Activated CD8-positive, alpha-beta memory T cell treated with anti-CD3 and anti-CD28 coated beads, Interleukin-2, amount 50 U/mL, for 4 hours (primary cell): Measurements from ENCODE around the gene ISLR.
"Not testable (repeated sequence)": the region's sequence is repeated elsewhere in the genome, so short reads cannot be mapped to it uniquely, and the experiment has no call there.

Source experiments
- DNase-seq: peaks from one replicate; pipeline ENCODE4 v3.0.0-alpha.2; 2020

Gene ISLR

DNA sequence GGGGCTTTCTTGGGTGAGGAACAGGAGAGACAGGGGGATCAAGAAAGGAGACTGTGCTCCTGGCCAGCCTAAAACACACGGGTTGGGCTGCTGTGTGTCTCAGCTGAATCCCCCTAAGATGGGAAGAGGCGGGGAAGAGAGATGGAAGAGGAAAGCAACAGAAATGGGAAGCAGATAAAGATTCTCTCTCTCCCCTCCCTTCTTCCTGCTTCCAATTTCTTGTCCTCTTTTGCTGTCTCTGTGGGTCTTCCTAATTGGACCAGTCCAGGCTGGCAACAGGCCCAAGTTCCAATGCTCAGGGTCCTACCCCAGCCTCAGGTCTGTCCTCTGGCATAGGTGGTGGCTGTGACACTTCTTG, 36.0 kb upstream of the ISLR start:
- no peak for DNase-seq

DNA sequence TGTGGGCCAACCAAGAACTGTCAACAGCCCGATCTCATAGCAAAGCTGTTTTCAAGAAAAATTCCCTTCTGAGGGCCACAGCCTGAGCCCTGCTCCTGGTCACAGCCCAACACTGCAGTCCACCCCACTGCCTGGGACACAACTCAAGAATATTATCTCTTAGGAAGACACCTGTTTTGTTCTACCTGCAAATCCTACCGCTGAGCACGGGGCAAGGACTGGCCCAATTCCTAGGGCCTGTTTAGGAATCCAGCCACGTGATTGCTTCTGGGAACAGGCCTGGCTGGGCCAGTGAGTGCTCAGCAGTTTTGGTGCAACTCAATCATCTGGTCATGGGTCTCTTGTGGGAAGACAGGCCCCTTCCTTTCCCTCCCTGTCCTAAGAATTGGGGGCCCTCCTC, 34.9 kb upstream of the ISLR start:
- no peak for DNase-seq

DNA sequence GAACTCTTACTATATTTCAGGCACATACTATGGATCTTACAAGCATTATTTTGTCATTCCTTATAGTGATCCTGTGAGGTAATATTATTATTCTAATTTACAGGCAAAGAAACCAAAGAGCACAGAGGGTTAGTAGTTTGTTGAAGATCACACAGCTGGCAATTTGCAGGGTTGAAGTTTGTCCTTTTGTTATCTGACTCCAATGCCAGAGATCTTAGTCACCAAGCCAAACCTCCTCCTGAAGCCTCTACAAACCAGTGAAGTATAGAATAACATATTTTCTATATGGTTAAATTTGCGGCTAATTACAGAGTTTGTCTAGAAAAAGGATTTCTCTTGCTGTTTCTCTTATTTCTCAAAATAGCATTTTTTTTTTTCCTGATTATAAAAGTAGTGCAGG, 31.9 kb upstream of the ISLR start:
- no peak for DNase-seq

DNA sequence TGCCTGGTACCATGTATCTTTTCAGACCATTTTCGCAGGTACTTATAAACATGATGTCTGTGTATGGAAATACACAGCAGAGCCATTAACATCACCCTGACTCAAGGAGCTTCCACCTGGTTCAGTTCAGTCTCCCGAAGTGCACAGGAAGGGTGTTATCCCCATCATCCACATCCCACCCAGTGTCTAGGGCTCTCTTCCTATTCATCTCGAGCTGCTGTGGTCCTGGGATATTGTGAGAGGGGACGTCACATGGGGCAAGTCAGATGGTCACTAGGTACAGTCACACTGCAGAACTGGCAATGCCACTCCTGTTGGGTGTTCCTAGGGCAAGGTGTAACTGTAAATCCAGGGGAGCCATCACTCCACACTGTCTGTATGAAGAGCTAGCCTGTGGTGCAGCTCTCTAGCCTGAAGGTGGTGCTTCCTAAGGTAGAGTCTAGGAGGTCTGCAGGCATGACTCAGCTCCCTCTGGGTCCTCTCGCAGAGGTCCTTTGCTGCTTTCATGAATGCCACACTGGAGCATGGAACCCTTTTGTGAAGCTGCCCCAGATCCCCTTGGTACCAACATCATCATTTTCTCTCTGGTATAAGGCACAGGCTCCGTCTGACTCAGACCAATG, 29.2 kb upstream of the ISLR start:
- DNase-seq = no peak

DNA sequence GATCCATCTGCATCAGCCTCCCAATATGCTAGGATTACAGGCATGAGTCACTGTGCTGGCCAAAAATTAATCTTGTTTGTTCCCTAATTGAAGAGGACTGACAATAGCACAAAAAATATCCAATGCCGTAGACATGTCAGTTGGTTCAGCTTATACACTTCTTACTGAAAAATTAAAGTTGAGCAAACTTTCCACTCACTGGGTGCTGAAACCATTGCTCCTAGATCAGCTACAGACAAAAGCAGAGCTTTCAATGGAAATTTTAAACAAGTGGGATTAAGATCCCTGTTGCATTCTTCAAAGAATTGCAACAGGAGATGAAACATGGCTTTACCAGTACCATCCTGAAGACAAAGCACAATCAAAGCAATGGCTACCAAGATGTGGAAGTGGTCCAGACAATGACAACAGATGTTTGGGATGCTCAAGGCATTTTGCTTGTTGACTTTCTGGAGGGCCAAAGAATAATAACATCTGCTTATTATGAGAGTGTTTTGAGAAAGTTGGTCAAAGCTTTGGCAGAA, 27.2 kb upstream of the ISLR start:
- DNase-seq = no peak

DNA sequence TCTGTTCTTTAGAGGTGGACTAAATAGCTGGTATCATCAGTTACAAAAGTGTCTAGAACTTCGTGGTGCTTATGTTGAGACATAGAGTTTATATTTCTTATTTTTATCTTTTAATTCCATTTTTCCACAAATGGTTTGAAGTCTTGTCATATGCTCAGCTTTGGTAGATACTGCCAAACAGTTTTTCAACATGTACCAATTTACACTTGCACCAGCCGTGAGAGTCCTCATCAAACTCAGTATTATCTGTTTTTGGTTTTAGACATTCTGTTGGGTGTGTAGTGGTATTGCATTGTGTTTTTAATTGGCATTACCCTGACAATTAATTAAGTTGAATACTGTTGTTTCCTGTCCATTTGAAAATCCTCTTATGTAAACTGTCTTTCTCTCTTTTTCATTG, 26.5 kb upstream of the ISLR start:
- no peak for DNase-seq

DNA sequence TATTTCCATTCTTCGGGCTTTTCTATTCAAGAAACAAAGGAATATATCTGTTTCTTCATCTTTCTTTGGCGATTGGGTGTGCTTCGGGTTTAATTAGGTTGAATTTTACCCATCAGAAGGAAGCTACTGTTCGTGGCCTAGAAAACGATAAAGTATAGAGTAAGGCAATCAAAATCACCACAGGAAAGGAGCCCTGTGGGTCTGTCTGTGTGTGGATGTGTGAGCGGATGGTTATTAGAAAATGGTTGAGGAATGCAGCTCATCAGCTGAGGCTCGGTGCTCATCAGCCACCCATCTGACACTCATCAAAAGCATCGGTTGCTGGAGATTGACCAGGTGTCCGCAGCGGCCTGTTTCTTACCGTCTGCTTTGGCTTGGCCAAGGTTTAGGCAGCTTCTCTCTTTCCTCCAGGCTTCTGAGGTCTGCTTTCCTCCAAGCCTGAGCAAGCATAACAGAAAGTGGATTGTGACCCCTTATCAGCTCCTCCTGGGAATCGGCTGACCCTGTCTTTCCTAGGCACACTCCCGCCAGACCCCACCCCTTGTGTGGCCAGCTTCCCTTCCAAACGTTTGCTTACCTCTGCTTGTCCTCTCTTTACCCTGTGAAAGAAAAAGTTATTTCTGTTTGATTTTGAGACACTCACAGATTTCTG, 17.6 kb upstream of the ISLR start:
- no peak for DNase-seq

DNA sequence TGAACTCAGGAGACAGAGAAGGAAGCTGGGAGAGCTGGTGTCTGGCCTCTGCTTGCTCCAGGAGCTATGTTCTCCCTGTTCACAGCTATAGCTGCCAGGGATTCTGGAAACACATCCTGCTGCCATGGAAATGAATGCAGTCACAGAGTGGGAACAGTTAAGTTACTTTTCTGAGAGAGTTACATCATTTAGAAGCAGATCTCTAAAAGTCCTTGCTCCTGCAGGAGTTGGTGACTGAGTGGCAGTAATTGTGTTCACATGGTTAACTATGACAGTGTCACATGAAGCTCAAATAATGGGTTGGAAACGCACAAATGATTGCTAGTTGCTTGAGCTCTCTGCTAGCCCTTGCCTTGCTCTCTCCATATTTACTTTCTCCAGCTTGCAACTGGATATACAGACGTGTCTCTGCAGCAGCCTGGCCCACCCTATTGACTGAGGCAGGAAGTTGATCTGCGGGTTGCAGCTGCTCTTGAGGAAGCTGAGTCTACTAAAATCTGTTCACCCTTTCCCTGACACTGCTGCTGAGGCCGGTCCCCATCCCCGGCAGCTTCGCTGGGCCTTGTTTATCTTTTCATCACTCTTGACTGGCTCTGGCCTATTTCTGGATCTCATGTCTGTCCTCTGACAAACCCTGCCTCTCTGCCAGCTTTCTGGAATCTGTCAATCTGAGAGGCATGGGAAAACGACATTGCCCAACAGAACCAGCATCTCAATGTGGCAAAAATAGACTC, 16.7 kb upstream of the ISLR start:
- no peak for DNase-seq

DNA sequence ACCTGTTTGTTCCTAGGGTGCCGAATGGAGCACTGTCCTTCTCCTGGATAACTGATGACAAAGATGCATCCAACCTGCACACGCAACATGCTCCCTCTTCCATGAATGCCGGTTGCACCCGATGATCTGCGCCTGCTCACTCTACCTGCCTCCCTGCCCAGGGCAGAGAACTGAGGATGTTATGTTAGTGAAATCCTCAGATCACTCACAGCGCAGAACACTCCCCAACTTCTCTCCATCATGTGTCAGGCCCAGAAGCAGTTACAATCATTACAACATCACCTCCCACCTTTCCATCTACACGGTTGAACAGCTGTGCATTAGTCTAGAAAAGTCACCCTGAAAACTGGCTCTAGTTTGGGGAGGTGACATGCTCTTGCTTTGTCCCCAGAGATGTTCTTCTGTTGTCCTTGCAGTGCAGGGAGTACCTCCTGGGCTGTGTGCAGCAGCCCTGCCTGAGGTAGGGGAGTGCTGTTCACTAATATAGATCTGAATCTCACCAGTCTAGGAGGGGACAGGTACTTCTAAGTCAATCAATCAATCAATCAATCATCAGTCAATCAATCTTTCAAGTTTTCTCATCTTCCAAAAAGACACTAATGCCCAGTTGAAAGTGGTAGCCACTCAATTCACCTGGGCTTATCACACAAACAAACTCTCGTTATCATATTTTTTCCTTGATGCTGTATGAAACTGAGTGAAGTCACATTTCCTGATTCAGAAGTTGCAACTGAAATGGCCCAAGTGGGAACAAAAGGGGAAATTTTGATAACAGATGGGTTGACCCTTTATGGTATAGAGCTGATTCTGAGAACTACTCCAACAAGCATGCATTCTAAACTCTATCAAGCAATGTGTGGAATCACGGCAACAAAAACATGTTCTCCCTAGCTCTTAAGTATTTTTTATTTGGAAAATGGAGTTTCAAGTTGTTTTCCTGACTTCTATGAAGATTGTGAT, 15.4 kb upstream of the ISLR start:
- DNase-seq = no peak

DNA sequence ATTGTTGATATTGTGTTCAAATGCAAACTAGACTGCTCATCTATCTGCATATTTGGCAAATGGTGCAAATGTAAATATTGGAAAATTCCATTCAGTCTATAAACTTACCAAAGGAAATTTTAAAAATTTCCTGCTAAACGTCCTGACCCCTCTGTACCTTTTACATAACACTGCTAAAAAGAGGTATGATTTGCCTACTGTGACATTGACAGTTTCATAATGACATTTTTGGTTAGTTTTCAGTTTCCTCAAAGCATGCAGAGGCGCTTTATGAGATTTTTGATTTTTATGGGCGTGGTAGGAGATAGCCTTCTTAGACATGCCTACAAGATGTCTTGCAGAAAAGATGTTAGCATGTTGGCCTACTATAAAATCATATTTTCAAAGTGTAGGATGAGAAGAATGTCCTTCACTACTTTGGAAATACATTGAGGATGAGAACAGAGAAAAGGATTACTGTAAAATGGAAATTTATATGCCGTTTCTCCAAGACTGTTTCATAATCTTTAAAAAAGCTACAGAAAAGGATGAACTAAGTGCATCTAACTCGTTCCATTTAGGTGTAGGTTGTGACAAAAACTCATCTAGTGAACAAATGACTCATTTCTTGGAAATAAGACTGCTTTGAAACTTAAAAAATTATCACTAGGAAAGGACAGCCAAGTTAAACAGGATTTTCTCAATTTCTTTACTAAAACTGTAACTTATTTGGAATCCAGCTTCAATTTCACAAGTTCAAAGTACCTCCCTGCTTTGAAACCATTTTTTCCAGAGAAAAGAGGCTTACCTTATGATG, 14.5 kb upstream of the ISLR start:
- DNase-seq = no peak

DNA sequence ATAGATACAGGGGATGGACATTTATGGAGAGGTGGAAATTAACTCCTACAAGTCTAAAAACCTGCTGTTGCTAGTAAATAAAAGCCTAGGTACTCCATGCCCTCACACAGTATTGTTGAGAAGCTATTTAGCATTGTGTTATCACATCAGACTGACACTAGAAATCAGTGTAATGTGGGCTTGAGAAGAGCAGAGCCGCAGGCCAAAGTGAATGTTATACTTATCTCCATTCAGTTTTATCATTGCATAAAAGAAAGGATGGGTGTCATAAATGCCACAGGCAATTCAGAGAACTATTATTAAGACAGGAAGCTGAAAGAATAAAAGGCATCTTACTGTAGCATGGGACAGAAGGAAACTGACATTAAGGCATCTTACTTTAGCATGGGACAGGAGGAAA, 13.7 kb upstream of the ISLR start:
- DNase-seq = no peak

DNA sequence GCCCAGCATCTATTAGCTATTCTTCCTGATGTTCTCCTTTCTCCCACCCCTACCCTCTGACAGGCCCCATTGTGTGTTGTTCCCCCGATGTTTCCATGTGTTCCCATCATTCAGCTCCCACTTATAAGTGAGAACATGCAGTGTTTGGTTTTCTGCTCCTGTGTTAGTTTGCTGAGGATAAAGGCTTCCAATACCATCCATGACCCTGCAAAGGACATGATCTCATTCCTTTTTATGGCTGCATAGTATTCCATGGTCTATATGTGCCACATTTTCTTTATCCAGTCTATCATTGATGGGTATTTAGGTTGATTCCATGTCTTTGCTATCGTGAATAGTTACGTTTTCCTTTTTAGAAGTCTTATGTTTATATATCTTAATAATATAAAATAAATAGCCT, 13.1 kb upstream of the ISLR start:
- not testable (repeated sequence) for DNase-seq

DNA sequence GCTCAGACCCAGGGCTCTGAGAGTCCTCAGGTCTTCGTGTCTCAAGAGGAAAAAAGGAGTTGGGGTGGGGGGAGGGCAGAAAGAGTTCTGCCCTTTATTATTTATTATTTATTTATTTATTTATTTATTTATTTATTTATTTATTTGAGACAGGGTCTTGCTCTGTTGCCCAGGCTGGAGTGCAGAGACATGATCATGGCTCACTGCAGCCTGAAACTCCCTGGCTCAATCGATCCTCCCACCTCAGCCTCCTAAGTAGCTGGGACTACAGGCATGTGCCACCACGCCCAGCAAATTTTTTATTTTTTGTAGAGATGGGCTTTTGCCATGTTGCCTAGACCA, 11.3 kb upstream of the ISLR start:
- not testable (repeated sequence) for DNase-seq

DNA sequence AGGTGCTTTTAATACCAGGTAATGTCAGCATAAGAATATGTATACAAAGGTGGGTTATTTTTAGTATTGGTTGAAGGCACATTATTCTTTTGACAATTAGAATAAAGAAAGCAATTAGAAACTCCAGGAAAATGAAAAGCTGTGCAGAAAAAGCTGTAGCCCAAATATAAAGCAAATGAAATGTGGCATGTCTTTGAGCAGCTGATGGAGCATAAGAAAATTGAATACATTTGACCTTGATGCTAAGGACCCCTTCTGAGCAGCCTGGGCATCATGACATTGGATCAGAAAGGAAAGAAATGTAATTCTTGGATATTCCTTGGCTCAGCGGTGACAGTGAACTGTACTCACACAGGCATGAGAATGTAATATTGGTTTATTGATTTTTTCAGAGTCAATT, 8.0 kb upstream of the ISLR start:
- DNase-seq = no peak

DNA sequence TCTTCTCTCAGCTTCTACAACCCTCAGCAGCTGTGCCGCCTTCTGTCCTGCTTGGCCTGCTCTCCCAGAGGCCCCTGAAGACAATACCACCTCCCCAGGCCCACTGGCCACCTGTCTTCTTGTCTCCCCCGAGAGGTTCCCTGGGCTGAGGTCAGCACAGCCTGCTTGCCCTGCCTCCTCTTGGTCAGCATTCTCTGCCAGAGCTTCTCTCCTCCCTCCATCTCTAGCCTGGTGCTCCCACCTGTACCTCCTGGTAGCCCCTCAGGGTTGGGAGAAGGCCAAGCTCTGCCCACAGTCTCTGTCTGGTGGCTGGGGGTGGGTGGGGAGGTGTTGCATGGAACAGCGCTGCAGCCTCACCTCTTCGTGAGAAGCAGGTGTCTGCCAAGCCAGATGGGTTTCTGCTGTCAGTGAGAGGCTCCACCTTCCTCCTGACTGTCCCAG, 5.6 kb upstream of the ISLR start:
- no peak for DNase-seq

DNA sequence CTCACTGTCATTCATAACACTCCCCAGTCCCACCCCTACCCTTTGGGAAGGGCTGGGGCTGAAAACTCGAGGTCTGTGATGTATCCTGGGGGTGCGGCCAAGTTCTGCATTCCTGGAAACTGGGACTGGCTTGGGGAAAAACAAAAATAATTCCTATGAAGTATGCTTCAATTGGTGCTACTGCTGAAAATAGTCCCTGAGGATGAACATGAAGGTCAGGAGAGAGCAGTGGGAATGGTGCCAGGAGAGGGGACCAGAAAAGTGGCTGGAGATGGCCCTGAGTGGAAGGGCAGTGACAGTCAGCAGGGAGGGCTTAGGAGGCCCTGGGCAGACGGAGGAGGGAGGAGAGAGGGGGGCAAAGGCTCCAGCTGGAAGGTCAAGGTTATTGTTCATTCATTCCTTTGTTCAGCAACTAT, 4.8 kb upstream of the ISLR start:
- DNase-seq = no peak

DNA sequence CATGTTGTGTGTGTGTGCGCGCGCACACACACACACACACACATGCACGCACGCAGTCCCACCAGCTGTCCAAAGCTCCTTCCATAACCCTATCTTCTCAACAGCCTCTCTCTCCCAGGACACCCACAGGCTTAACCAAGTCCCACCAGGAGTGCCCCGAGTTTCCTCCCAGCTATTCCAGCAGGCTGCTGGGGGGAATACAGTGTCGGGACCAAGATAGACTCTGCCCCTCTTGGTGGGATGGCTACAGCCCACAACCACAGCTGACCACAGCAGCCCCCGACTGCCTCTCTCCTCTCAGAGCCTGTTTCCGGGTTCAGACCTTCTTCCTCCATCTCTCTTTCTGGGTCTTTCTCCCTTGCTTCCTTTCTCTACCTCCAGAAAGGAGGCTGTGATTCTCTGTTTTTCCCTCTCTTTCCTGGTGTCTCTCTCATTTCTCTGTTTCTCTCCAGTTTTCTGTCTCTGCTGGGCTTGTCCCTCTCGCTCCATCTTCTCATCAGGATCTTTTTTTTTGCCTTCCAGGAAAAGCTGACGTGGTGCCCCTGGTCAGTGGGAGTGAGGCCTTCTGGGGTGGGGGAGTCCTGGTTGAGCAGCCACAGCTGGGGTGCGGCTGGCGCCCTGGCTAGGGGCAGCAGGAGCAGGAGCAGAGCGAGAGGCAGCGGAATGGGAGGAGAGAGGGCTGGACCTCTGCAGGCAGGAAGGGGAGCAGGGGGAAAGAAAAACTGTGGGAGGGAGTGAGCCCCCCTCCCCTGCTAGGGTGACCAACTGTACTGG, 3.3 kb upstream of the ISLR start:
- DNase-seq = no peak

DNA sequence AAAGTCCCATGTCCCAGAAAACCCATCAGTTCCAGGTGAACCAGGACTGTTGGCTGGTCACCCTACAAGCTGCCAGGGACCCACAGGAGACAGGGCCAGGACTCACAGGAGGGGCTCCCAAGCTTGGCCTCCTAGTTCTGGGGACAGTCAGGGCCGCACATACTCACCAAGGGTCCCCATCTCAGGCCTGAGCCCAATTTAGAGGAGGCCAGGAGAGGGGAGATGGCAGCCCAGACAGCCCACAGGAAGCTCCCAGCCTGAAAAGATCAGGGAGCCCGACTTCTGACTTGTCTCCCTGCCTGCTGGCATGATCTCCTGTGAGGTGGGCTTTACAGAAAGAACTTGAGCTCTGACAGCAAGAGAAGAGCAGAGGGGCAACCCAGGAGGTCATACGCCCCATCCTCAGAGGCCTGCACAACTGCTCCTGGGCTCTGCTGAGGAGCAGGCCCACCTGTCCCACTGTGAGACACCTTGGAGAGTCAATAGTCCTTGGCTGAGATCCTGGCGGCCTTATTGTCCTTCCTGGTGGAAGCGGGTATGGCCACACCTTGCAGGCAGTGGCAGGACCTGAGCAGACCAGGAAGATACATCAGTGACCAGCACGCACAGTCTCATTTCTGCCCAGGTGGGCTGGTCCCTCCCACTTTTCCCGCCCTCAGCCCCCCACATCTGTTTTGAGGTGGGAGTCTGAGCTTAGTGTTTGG, 2.5 kb upstream of the ISLR start:
- no peak for DNase-seq

DNA sequence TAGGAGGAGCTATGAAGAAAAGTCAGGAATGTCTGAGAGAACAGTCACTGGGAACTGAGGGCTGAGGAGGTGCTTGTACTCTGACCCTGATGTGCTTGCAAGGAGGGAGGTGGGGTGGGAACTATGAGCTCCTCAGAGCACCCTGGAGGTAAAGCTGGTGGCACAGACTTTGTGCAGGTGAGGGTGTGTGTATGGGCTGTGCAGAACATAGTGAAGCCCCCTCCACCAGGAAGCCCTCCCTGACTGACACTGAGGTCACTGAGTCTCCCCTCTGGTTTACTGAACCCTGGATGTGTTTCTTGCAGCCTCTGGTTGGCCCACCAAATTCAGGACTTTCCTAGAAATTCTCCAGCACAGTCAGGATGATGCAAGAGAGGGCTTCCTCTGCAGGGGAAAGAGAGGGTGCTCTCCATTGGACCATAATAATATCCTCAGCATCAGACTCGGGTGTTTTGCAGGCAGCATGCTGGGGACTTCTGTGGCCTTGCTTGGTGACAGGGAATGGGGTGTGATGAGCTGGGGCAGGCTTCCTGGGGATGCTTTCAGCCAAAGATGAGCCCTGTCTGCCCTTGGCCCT, 1.5 kb upstream of the ISLR start:
- no peak for DNase-seq

DNA sequence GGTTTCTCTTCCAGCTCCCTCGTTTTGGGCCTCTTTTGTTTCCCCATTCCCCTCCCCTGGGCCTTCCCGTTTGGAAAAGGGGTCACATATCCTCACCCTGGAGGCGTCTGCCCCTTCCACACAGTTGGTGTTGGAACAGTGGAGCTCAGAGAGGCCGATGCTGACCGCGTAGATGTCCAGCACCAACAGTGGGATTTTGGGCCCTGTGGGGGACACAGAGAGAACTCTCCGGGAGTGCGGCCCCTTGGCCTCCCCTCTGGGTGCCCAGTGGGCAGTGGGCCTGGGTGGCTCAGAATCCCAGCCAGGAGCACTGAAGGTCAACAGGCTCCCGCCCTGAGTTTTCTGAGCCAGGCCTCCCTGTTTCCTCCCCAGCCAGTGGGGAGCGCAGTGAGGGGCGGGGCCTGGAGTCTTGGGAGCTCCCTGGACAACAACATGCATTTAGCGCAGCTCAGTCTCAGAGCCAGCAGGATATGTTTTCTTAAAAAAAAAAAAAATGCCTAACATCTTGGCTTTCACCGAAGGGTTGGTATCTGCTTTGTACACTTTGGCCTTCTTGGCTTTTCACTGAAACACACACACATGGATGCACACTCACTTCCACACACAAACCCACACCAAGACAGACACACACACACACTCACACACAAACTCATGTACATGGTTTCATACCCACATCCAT, 670 bp upstream of the ISLR start:
- DNase-seq = no peak
